Stimulated activated CD4-positive, alpha-beta T cell treated with anti-CD3 and anti-CD28 coated beads, Interleukin-12 subunit alpha, Interleukin-12 subunit beta, amount 100 ng/mL, for 4 hours (primary cell): ENCODE data around the gene HEBP2.

Experiments used
- DNase-seq: peaks from one replicate; pipeline ENCODE4 v3.0.0-alpha.2; 2020

Gene HEBP2

GRCh38 chr6:138455746-138456400 is 51.9 kb downstream of the HEBP2 start:
- no peak for DNase-seq

- DNase-seq = no peak
These were observed 52.4 kb downstream of the HEBP2 start for GRCh38 chr6:138456401-138456790.

DNA sequence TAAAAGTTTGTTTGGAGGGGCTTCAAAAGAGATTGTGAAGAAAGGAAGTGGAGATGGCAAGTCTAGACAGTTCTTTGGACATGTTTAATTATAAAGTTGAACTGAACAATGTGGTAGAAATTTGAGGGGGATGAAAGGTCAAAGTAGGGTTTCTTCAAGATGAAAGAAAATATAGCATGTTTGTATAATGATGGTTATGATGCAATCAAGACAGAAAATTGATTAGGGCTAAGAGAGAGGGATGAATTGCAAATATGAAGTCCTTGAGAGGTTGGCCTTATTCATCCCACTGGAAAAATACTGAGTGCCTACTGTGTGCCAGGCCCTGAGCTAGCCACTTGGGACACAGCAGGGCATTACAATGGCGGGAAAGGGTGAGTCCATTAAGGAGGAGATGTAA is 57.6 kb downstream of the HEBP2 start:
- no peak for DNase-seq

DNA sequence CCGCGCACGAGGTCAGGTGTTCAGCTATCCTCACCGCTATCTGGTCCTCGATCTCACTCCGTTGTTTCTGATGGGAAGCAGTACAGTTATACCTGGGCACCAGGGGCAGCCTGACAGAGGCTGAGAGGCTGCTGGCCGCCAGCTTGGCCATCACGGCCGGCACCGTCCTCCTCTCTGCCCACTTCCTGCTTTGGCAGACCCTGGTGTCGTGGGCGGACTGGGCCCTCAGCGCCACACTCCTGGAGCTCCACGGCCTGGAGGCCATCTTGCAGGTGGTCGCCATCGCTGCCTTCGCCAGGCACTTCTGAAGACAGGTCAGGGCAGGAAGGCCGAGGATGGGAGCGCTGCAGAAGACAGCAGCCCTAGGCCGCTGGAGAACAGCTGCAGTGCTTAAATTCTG is 60.1 kb downstream of the HEBP2 start:
- DNase-seq = no peak

DNA sequence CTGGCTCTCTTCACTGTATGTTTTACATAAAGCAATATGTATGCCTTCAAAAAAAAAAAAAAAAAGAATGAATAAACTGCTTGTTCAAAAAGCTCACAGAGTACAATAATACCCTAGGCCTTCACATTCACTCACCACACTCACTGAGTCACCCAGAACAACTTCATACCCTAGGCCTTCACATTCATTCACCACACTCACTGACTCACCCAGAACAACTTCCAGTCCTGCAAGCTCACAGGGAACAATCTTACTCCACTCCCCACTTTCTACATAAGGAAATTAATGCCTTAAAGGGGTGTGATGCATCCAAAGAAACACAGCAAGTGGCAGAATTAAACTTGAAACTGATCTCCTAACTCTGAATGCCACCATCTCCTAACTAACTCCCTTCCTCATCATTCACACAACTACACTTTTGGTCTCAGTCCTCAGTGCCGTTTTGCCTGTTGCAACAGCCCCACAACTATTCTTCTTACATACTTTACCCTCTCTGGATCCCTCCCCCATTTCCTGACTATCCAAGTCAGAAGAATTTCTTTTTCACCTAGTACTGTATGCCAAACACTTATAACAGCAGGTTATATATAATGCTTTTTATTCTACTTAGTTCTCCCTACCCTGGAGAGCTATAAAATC is 61.1 kb downstream of the HEBP2 start:
- DNase-seq = no peak

DNA sequence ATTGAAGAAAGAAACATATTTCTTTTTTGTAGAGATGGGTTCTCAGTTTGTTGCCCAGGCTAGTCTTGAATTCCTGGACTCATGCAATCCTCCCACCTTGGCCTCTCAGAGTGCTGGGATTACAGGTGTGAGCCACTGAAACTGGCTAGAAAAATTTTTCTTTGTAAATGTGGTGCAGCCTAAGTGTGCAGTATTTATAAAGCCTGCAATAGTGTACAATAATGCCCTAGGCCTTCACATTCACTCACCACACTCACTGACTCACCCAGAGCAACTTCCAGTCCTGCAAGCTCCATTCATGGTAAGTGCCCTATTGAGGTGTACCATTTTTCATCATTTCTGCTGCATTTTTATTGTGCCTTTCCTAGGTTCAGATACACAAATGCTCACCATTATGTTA is 63.9 kb downstream of the HEBP2 start:
- DNase-seq = no peak

- DNase-seq = no peak
These were observed 64.4 kb downstream of the HEBP2 start for GRCh38 chr6:138468320-138469015.
